HCT116 (cell line): ENCODE measurements around the gene TAX1BP1. TPM values are rescaled to one million over a fixed set of nuclear protein-coding genes. Genes with fewer than 3 reads are reported as not detected.

ENCODE experiments used
- ATAC-seq: fragments of 200-7000 bp; cut with Tn5 transposase; 2 replicates; pipeline ENCODE4 v1.9.1; 2020; ENCODE audit warnings: mild to moderate bottlenecking, moderate library complexity
- BruUV-seq: library from RNA; stranded (reverse); fragments of 400-500 nt; replicated peaks from 2 replicates; lab custom pipeline; 2021; lab: Mats Ljungman, UMichigan
- CTCF ChIA-PET: fragments of 300-600 bp; sonication (Branson Sonifier 250); formaldehyde crosslinking; loops from one replicate; lab custom pipeline; 2021; ENCODE audit warnings: antibody characterized with exemption; lab: Charles Lee
- POLR2A ChIA-PET: fragments of 300-600, 350-600 bp; sonication (Branson Sonifier 250); formaldehyde crosslinking; loops from one replicate; lab custom pipeline; 2021; ENCODE audit warnings: antibody characterized with exemption; lab: Charles Lee
- RAD21 ChIA-PET, 2 experiments: fragments of 300-600 bp; sonication (Branson Sonifier 250); formaldehyde crosslinking; loops; one replicate each; lab custom pipeline; 2023; ENCODE audit warnings: low total read pairs in 2 of 2; ENCODE audit not compliant: uncharacterized antibody in 2 of 2, unreplicated experiment in 2 of 2, low non-redundant PET in 1 of 2; lab: Charles Lee
- DNase-seq: peaks from one replicate; pipeline ENCODE4 v3.0.0-alpha.2; 2010; ENCODE audit warnings: low read depth, low spot score
- H2AFZ ChIP-seq: fragments of 200-600 bp; shearing (Covaris generic), sonication (generic); 2 replicates; pipeline ENCODE4 v1.6.1; 2017; ENCODE audit warnings: low read depth, mixed run types, mixed read lengths, antibody characterized with exemption, low read length; ENCODE audit not compliant: poor library complexity, severe bottlenecking
- H3K27ac ChIP-seq: 2 replicates; pipeline ENCODE4 v1.5.1; 2012; ENCODE audit warnings: low read depth, low read length
- H3K27me3 ChIP-seq: fragments of 200-600 bp; sonication (generic); 2 replicates; pipeline ENCODE4 v1.6.1; 2016; ENCODE audit warnings: mixed run types, low read length, mixed read lengths; ENCODE audit not compliant: insufficient read depth
- H3K36me3 ChIP-seq, 2 experiments: fragments of 200-500 bp in 1 of 2; fragments of 200-600 bp in 1 of 2; sonication (Bioruptor generic) in 1 of 2; sonication (generic) in 1 of 2; 2 replicates each; pipeline versions ENCODE4 v1.5.1 to v1.6.1; 2014 to 2016; ENCODE audit warnings: low read length in 2 of 2, inconsistent platforms in 1 of 2, mixed read lengths in 1 of 2, mixed run types in 1 of 2; ENCODE audit not compliant: insufficient read depth in 2 of 2, control insufficient read depth in 1 of 2
- H3K4me1 ChIP-seq, 2 experiments: fragments of 200-600 bp in 1 of 2; sonication (generic) in 1 of 2; 2 replicates each; pipeline versions ENCODE4 v1.5.1 to v1.6.1; 2012 to 2017; ENCODE audit warnings: low read length in 2 of 2, inconsistent platforms in 1 of 2, mild to moderate bottlenecking in 1 of 2, mixed read lengths in 1 of 2, mixed run types in 1 of 2, moderate library complexity in 1 of 2; ENCODE audit not compliant: insufficient read depth in 2 of 2, control insufficient read depth in 1 of 2
- H3K4me2 ChIP-seq: fragments of 200-600 bp; sonication (generic); 2 replicates; pipeline ENCODE4 v1.6.1; 2017; ENCODE audit warnings: mixed run types, low read length, mixed read lengths
- H3K4me3 ChIP-seq, 2 experiments: fragments of 200-600 bp in 1 of 2; sonication (generic) in 1 of 2; replicated peaks in 1 of 2; 2 replicates each; pipeline ENCODE4 v1.5.1; 2011 to 2016; ENCODE audit warnings: low read length in 2 of 2, control low read depth in 1 of 2, low read depth in 1 of 2, mild to moderate bottlenecking in 1 of 2, mixed read lengths in 1 of 2, mixed run types in 1 of 2
- H3K79me2 ChIP-seq: fragments of 200-600 bp; sonication (generic); 2 replicates; pipeline ENCODE4 v1.6.1; 2017; ENCODE audit warnings: mild to moderate bottlenecking, mixed run types, low read length, moderate library complexity, mixed read lengths; ENCODE audit not compliant: insufficient read depth
- H3K9ac ChIP-seq: fragments of 200-600 bp; sonication (generic); 2 replicates; pipeline ENCODE4 v1.6.1; 2016; ENCODE audit warnings: low read length, mixed read lengths
- H3K9me2 ChIP-seq: fragments of 200-600 bp; sonication (generic), shearing (Covaris generic); 2 replicates; pipeline ENCODE4 v1.6.1; 2017; ENCODE audit warnings: mixed run types, mild to moderate bottlenecking, moderate library complexity; ENCODE audit not compliant: insufficient read depth
- H3K9me3 ChIP-seq, 2 experiments: fragments of 200-500 bp in 1 of 2; fragments of 200-600 bp in 1 of 2; sonication (Bioruptor generic) in 1 of 2; sonication (generic) in 1 of 2; 2 replicates each; pipeline ENCODE4 v1.6.1; 2014 to 2017; ENCODE audit warnings: low read length in 2 of 2, mixed read lengths in 2 of 2, inconsistent platforms in 1 of 2, low read depth in 1 of 2, mild to moderate bottlenecking in 1 of 2, mixed run types in 1 of 2, moderate library complexity in 1 of 2; ENCODE audit not compliant: control insufficient read depth in 1 of 2, insufficient read depth in 1 of 2
- H4K20me1 ChIP-seq: fragments of 200-600 bp; sonication (generic), shearing (Covaris generic); 2 replicates; pipeline ENCODE4 v1.6.1; 2017; ENCODE audit warnings: mixed run types, mild to moderate bottlenecking, moderate library complexity; ENCODE audit not compliant: insufficient read depth
- CEBPB ChIP-seq: IDR thresholded peaks from 2 replicates; pipeline ENCODE4 v1.6.1; 2012; ENCODE audit warnings: low read depth
- EGR1 ChIP-seq: IDR thresholded peaks from 2 replicates; pipeline ENCODE4 v1.6.1; 2012; ENCODE audit warnings: low read depth
- ELF1 ChIP-seq: IDR thresholded peaks from 2 replicates; pipeline ENCODE4 v1.6.1; 2012; ENCODE audit warnings: low read depth, borderline replicate concordance
- EZH2 ChIP-seq: fragments of 200-600 bp; sonication (generic); IDR thresholded peaks from 2 replicates; pipeline ENCODE4 v1.6.1; 2017; ENCODE audit warnings: antibody characterized with exemption, mixed run types
- EZH2phosphoT487 ChIP-seq: fragments of 200-600 bp; IDR thresholded peaks from 2 replicates; pipeline ENCODE4 v1.6.1; 2018; ENCODE audit warnings: antibody characterized with exemption, borderline replicate concordance
- FOSL1 ChIP-seq: IDR thresholded peaks from 2 replicates; pipeline ENCODE4 v1.6.1; 2012; ENCODE audit warnings: low read depth
- POLR2A ChIP-seq: IDR thresholded peaks from 2 replicates; pipeline ENCODE4 v1.7.0; 2011; ENCODE audit warnings: borderline replicate concordance; ENCODE audit not compliant: insufficient read depth, insufficient read length; ENCODE audit errors: extremely low read depth
- RAD21 ChIP-seq: IDR thresholded peaks from 2 replicates; pipeline ENCODE4 v1.6.1; 2012; ENCODE audit warnings: low read depth, mild to moderate bottlenecking
- SIN3A ChIP-seq: IDR thresholded peaks from 2 replicates; pipeline ENCODE4 v1.6.1; 2012; ENCODE audit warnings: low read depth
- SP1 ChIP-seq: IDR thresholded peaks from 2 replicates; pipeline ENCODE4 v1.6.1; 2012; ENCODE audit warnings: low read depth
- TCF7L2 ChIP-seq: IDR thresholded peaks from 2 replicates; pipeline ENCODE4 v1.7.0; 2011; ENCODE audit warnings: borderline replicate concordance, inconsistent platforms; ENCODE audit not compliant: insufficient read depth, insufficient read length; ENCODE audit errors: extremely low read depth
- YY1 ChIP-seq: IDR thresholded peaks from 2 replicates; pipeline ENCODE4 v1.6.1; 2011; ENCODE audit warnings: low read length, low read depth, moderate library complexity, mild to moderate bottlenecking; ENCODE audit not compliant: insufficient replicate concordance; ENCODE audit errors: extremely low read depth
- intact Hi-C: fragments of 100-400 bp; cut with micrococcal nuclease; formaldehyde crosslinking; loops from 2 replicates; pipeline ENCODE4 v1.10.0; 2022
- total RNA-seq: library from RNA; stranded (reverse); gene quantifications from one replicate; pipeline ENCODE4 v1.2.1, GENCODE V29; 2021; ENCODE audit not compliant: unreplicated experiment
- TF ChIP-seq, protein P1 (sequence below): IDR thresholded peaks from 2 replicates; pipeline ENCODE4 v1.6.1; 2012
- TF ChIP-seq, protein P2 (sequence below): IDR thresholded peaks from 2 replicates; pipeline ENCODE4 v1.6.1; 2012; ENCODE audit warnings: low read depth

Gene TAX1BP1
- total RNA-seq, 1 experiment from 2014 or later: 68.1 TPM

DNA sequence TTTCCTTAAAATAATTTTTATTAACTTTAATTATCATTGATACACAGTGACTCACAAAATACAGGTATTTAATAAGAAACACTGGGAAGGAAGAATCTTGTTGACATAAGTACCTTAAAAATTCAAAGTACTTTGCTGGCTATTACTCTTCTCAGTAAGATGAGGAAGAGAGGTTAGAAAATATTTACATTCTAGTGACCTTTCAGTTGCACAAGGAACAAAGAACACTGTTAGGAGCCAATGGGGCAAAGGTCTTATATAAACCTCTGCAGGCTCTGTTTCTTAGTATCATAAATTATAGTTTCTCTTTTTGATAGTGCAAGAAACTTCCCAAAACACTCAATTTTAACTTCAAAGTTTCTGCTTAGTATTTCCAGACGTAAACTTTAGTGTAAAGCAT lies 4.8 kb upstream of the TAX1BP1 start:
- BruUV-seq: no TSS peak
- no peaks in the 10 kb centered on the region; the same call in 1 of the 2 replicates for H3K79me2 ChIP-seq
- peaks cover 2 to 6% of the 10 kb centered on the region in 2 experiments; a peak in 2 of 4 replicates for H3K4me1 ChIP-seq
- H3K9me3 ChIP-seq: no peaks in the 10 kb centered on the region
- no peak overlapping the region for H3K4me2 ChIP-seq
- intact Hi-C loops: no loop called here
- H3K4me3 ChIP-seq: no peak overlapping the region
- CTCF ChIA-PET: no interaction called here
- DNase-seq (no peak), ATAC-seq (no peak)
- H4K20me1 ChIP-seq: no peaks in the 10 kb centered on the region
- H2AFZ ChIP-seq: no peak overlapping the region
- no peak for TF ChIP-seq EZH2
- no peak for TF ChIP-seq TCF7L2
- no peak for TF ChIP-seq SP1
- no peak for TF ChIP-seq ELF1
- TF ChIP-seq EZH2phosphoT487: no peak
- TF ChIP-seq SIN3A: no peak
- TF ChIP-seq POLR2A: no peak
- TF ChIP-seq, protein P1, sequence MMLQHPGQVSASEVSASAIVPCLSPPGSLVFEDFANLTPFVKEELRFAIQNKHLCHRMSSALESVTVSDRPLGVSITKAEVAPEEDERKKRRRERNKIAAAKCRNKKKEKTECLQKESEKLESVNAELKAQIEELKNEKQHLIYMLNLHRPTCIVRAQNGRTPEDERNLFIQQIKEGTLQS: no peak
- TF ChIP-seq FOSL1: no peak
- TF ChIP-seq, protein P2, sequence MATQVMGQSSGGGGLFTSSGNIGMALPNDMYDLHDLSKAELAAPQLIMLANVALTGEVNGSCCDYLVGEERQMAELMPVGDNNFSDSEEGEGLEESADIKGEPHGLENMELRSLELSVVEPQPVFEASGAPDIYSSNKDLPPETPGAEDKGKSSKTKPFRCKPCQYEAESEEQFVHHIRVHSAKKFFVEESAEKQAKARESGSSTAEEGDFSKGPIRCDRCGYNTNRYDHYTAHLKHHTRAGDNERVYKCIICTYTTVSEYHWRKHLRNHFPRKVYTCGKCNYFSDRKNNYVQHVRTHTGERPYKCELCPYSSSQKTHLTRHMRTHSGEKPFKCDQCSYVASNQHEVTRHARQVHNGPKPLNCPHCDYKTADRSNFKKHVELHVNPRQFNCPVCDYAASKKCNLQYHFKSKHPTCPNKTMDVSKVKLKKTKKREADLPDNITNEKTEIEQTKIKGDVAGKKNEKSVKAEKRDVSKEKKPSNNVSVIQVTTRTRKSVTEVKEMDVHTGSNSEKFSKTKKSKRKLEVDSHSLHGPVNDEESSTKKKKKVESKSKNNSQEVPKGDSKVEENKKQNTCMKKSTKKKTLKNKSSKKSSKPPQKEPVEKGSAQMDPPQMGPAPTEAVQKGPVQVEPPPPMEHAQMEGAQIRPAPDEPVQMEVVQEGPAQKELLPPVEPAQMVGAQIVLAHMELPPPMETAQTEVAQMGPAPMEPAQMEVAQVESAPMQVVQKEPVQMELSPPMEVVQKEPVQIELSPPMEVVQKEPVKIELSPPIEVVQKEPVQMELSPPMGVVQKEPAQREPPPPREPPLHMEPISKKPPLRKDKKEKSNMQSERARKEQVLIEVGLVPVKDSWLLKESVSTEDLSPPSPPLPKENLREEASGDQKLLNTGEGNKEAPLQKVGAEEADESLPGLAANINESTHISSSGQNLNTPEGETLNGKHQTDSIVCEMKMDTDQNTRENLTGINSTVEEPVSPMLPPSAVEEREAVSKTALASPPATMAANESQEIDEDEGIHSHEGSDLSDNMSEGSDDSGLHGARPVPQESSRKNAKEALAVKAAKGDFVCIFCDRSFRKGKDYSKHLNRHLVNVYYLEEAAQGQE: no peak
- TF ChIP-seq CEBPB: no peak
- no peak for TF ChIP-seq RAD21
- TF ChIP-seq YY1: no peak
- TF ChIP-seq EGR1: no peak
- H3K27me3 ChIP-seq: no peaks in the 10 kb centered on the region
- H3K36me3 ChIP-seq: no peaks in the 10 kb centered on the region
- no peaks in the 10 kb centered on the region for H3K9me2 ChIP-seq
- RAD21 ChIA-PET: no interaction called here
- H3K9ac ChIP-seq: no peak overlapping the region
- no peak overlapping the region for H3K27ac ChIP-seq
- POLR2A ChIA-PET: no interaction called here
